B cell (primary cell): Measurements from ENCODE around the gene MAP7. TPM values are rescaled to one million over a fixed set of nuclear protein-coding genes. Genes with fewer than 3 reads are reported as not detected.

ENCODE experiments used
- ATAC-seq: fragments of 200-7000 bp; cut with Tn5 transposase; one replicate; pipeline ENCODE4 v1.10.0; 2021; ENCODE audit warnings: low read depth, mild to moderate bottlenecking, moderate number of reproducible peaks, moderate library complexity
- CTCF ChIA-PET: fragments of 350-600 bp; sonication (Branson Sonifier 250); formaldehyde crosslinking; loops from one replicate; lab custom pipeline; 2021; ENCODE audit warnings: antibody characterized with exemption, inconsistent platforms; lab: Charles Lee
- POLR2A ChIA-PET: fragments of 350-600 bp; sonication (Branson Sonifier 250); formaldehyde crosslinking; loops from one replicate; lab custom pipeline; 2021; ENCODE audit warnings: antibody characterized with exemption; lab: Charles Lee
- DNase-seq: peaks from one replicate; pipeline ENCODE4 v3.0.0; 2013
- H2AFZ ChIP-seq: 2 replicates; pipeline ENCODE4 v1.6.1; 2012; ENCODE audit warnings: mild to moderate bottlenecking, low read depth, low read length; ENCODE audit not compliant: insufficient read depth, poor library complexity, severe bottlenecking
- H3K27ac ChIP-seq, 2 donors: 1 replicate in 1 of 2; 2 replicates in 1 of 2; pipeline ENCODE4 v1.5.1; 2012 to 2013; ENCODE audit warnings: low read length in 2 of 2, mild to moderate bottlenecking in 2 of 2, moderate library complexity in 1 of 2
- H3K27me3 ChIP-seq, 4 experiments: fragments of 200-600 bp in 1 of 4; sonication (generic) in 1 of 4; replicated peaks in 1 of 4; 1 replicate in 2 of 4; 2 replicates in 2 of 4; pipeline versions ENCODE4 v1.6.1 to v1.7.0; 2013 to 2016; ENCODE audit warnings: low read length in 3 of 4, mild to moderate bottlenecking in 2 of 4, mixed read lengths in 1 of 4, moderate library complexity in 1 of 4; ENCODE audit not compliant: insufficient read depth in 4 of 4, control insufficient read depth in 3 of 4; ENCODE audit errors: control extremely low read depth in 1 of 4
- H3K36me3 ChIP-seq, 2 experiments: replicated peaks in 1 of 2; 1 replicate in 1 of 2; 2 replicates in 1 of 2; pipeline versions ENCODE4 v1.6.1 to v1.7.1; 2013; ENCODE audit warnings: low read length in 1 of 2; ENCODE audit not compliant: insufficient read depth in 2 of 2, control insufficient read depth in 1 of 2; ENCODE audit errors: control extremely low read depth in 1 of 2, extremely low read depth in 1 of 2
- H3K4me1 ChIP-seq, 2 donors: fragments of 200-600 bp in 1 of 2; sonication (generic) in 1 of 2; 1 replicate in 1 of 2; 2 replicates in 1 of 2; pipeline versions ENCODE4 v1.5.1 to v1.6.1; 2013 to 2017; ENCODE audit warnings: low read length in 2 of 2; ENCODE audit not compliant: control insufficient read depth in 2 of 2, insufficient read depth in 2 of 2
- H3K4me2 ChIP-seq: replicated peaks from 2 replicates; pipeline ENCODE3; 2012; ENCODE audit warnings: mild to moderate bottlenecking, low read depth, low read length; ENCODE audit not compliant: poor library complexity, severe bottlenecking
- H3K4me3 ChIP-seq, 5 experiments: fragments of 200-600 bp in 1 of 5; sonication (generic) in 1 of 5; 1 replicate in 3 of 5; 2 replicates in 2 of 5; pipeline versions ENCODE4 v1.5.1 to v1.7.0; 2011 to 2016; ENCODE audit warnings: low read length in 4 of 5, mild to moderate bottlenecking in 4 of 5, low read depth in 2 of 5, control low read depth in 1 of 5, moderate library complexity in 1 of 5; ENCODE audit not compliant: insufficient read depth in 1 of 5; ENCODE audit errors: control extremely low read depth in 1 of 5, extremely low read depth in 1 of 5
- H3K79me2 ChIP-seq: fragments of 200-600 bp; sonication (generic); one replicate; pipeline ENCODE4 v1.6.0; 2016; ENCODE audit warnings: low read length; ENCODE audit not compliant: control insufficient read depth, insufficient read depth
- H3K9ac ChIP-seq: fragments of 200-600 bp; sonication (generic); 2 replicates; pipeline ENCODE4 v1.6.1; 2017; ENCODE audit warnings: mild to moderate bottlenecking, low read length, moderate library complexity
- H3K9me3 ChIP-seq, 3 donors: one replicate each; pipeline versions ENCODE4 v1.6.1 to v1.7.1; 2013; ENCODE audit warnings: low read length in 2 of 3; ENCODE audit not compliant: control insufficient read depth in 2 of 3, insufficient read depth in 1 of 3; ENCODE audit errors: control extremely low read depth in 1 of 3
- H4K20me1 ChIP-seq: 2 replicates; pipeline ENCODE4 v1.6.0; 2012; ENCODE audit warnings: mild to moderate bottlenecking, low read length; ENCODE audit not compliant: insufficient read depth, control insufficient read depth, poor library complexity, severe bottlenecking
- H3K27ac Mint-ChIP-seq: one replicate; pipeline ENCODE4 v1.8.0; 2021; ENCODE audit warnings: mixed read lengths
- H3K27me3 Mint-ChIP-seq: one replicate; pipeline ENCODE4 v1.8.0; 2021; ENCODE audit warnings: mixed read lengths
- H3K4me1 Mint-ChIP-seq: one replicate; pipeline ENCODE4 v1.8.0; 2021; ENCODE audit warnings: mixed read lengths
- H3K4me3 Mint-ChIP-seq: one replicate; pipeline ENCODE4 v1.8.0; 2021; ENCODE audit warnings: mixed read lengths
- H3K9me3 Mint-ChIP-seq: one replicate; pipeline ENCODE4 v1.8.0; 2022; ENCODE audit warnings: mixed read lengths; ENCODE audit not compliant: insufficient read depth
- EZH2 ChIP-seq: IDR thresholded peaks from 2 replicates; pipeline ENCODE4 v1.6.1; 2012; ENCODE audit warnings: borderline replicate concordance, low read depth, mild to moderate bottlenecking, moderate library complexity, low read length; ENCODE audit not compliant: insufficient read depth, poor library complexity, severe bottlenecking
- WGBS: methylation state at CpG from one replicate; pipeline ENCODE4 v1.1.5; 2013; ENCODE audit warnings: missing lambda C conversion rate; ENCODE audit not compliant: insufficient coverage; 5-methylcytosine and 5-hydroxymethylcytosine counted together
- intact Hi-C: fragments of 100-400 bp; cut with micrococcal nuclease; formaldehyde crosslinking; loops from one replicate; pipeline ENCODE4 v1.10.0; 2022
- polyA plus RNA-seq: library from polyadenylated mRNA; depleted of rRNA; stranded (reverse); fragments of >200 nt; gene quantifications from 2 replicates; pipeline ENCODE4 v1.2.3, GENCODE V29; 2012
- total RNA-seq, 2 donors: library from RNA; stranded (reverse); fragments of 120-200 nt in 1 of 2; gene quantifications; 1 replicate in 1 of 2; 2 replicates in 1 of 2; pipeline versions ENCODE4 v1.2.3 to v1.2.4, GENCODE V29; 2013 to 2022
- TF ChIP-seq, protein P1 (sequence below): fragments of 200-600 bp; IDR thresholded peaks from one replicate; pipeline ENCODE4 v1.8.0; 2022; ENCODE audit warnings: antibody characterized with exemption, mild to moderate bottlenecking

MAP7 gene
- total and polyA plus RNA-seq, 2 donors (not counting 1 experiment from before 2014, with no cell fraction given), result 0.34 to 0.64 TPM

DNA sequence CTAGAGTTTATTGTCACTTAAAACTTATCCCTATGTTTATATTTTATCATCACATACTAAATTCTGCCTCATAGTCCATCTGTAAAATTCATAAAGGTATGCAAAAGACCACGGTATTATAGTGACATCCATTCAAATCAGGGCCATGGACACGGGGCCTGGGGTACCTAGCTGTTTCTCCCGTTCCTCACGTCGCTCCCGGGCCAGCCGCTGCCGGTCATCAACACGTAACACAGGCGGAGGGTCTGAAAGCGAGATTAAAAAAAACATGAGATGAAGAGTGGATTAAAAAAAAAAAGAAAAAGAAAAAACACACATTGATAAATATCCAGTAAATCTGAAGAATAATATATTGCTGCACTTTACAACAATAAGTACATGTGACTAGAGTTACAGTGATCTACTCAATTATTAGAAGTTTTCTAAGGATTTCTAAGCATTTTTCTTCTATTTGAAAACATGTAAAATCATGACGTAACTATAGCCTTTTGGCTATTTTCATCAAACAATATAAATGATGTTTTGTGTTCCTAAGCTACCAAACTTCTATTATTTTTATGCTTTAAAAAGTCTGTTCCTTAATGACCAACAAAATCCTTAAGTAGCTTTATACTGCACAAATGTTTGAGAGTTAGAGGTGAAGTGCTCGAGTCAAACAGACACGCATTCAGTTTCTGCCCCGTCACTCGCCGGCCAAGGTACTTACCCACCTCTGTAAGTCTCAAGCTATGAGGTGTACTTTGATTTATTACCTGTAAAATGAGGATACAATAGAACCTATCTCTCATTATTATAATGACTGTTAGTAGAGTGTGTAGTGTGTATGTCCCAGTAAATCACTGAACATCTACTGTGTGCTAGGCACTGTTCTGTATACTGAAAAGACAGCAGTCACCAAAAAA lies 138.5 kb downstream of the MAP7 start:
- DNase-seq (no peak), ATAC-seq (no peak)
- Mint-ChIP-seq H3K4me3 (no peak overlapping the region), H3K27ac (no peak overlapping the region), H3K9me3 (no peaks in the 10 kb centered on the region), H3K27me3 (peaks cover 12% of the 10 kb centered on the region), H3K4me1 (peaks cover 7% of the 10 kb centered on the region)
- H3K79me2 ChIP-seq, result no peaks in the 10 kb centered on the region
- H3K4me1 ChIP-seq, result no peaks in the 10 kb centered on the region
- intact Hi-C loops, result no loop called here
- H3K9me3 ChIP-seq, result no peaks in the 10 kb centered on the region
- CTCF ChIA-PET, result no interaction called here
- no peaks in the 10 kb centered on the region for H3K27me3 ChIP-seq
- no peak overlapping the region for H3K9ac ChIP-seq
- POLR2A ChIA-PET, result no interaction called here
- H3K4me3 ChIP-seq, result no peak overlapping the region
- TF ChIP-seq EZH2, result no peak
- TF ChIP-seq, protein P1, sequence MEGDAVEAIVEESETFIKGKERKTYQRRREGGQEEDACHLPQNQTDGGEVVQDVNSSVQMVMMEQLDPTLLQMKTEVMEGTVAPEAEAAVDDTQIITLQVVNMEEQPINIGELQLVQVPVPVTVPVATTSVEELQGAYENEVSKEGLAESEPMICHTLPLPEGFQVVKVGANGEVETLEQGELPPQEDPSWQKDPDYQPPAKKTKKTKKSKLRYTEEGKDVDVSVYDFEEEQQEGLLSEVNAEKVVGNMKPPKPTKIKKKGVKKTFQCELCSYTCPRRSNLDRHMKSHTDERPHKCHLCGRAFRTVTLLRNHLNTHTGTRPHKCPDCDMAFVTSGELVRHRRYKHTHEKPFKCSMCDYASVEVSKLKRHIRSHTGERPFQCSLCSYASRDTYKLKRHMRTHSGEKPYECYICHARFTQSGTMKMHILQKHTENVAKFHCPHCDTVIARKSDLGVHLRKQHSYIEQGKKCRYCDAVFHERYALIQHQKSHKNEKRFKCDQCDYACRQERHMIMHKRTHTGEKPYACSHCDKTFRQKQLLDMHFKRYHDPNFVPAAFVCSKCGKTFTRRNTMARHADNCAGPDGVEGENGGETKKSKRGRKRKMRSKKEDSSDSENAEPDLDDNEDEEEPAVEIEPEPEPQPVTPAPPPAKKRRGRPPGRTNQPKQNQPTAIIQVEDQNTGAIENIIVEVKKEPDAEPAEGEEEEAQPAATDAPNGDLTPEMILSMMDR, result no peak
- no peak overlapping the region for H3K27ac ChIP-seq
- 88% methylated on average over 3 of the region's 17 CpGs for WGBS
- H3K4me2 ChIP-seq, result no peak overlapping the region
- H2AFZ ChIP-seq, result no peak overlapping the region
- no peaks in the 10 kb centered on the region for H3K36me3 ChIP-seq
- H4K20me1 ChIP-seq, result no peaks in the 10 kb centered on the region

DNA sequence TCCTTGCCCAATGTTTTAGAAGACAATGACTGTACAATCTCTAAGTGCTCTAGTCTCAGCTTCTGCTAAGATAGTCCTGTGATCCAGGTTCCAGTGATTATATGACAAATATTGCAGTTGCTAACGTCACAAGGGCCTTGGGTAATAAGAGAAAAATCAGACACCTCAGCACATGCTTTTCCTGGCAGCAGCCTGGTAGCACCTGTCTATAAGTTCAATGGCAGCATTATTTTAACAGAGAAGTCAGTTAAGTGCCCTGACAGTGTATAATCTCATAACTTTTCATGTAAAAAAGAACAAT lies 139.2 kb downstream of the MAP7 start:
- Mint-ChIP-seq H3K9me3 (no peaks in the 10 kb centered on the region), H3K4me3 (no peak overlapping the region), H3K27me3 (peaks cover 16% of the 10 kb centered on the region), H3K27ac (no peak overlapping the region), H3K4me1 (peaks cover 7% of the 10 kb centered on the region)
- DNase-seq (no peak), ATAC-seq (no peak)
- H3K4me3 ChIP-seq, result no peak overlapping the region
- ChIA-PET CTCF (no interaction called here), POLR2A (no interaction called here)
- intact Hi-C loops, result no loop called here
- H3K4me1 ChIP-seq, result no peaks in the 10 kb centered on the region
- H3K9ac ChIP-seq, result no peak overlapping the region
- no peaks in the 10 kb centered on the region for H3K36me3 ChIP-seq
- WGBS, result 100% methylated on average over 1 of the region's 1 CpG
- no peaks in the 10 kb centered on the region for H3K9me3 ChIP-seq
- H4K20me1 ChIP-seq, result no peaks in the 10 kb centered on the region
- no peak overlapping the region for H3K27ac ChIP-seq
- no peaks in the 10 kb centered on the region for H3K79me2 ChIP-seq
- TF ChIP-seq EZH2, result no peak
- TF ChIP-seq, protein P1, result no peak
- no peak overlapping the region for H3K4me2 ChIP-seq
- no peaks in the 10 kb centered on the region for H3K27me3 ChIP-seq
- H2AFZ ChIP-seq, result no peak overlapping the region
